ENCODE results near the gene ELP2.

The ELP2 gene

DNA sequence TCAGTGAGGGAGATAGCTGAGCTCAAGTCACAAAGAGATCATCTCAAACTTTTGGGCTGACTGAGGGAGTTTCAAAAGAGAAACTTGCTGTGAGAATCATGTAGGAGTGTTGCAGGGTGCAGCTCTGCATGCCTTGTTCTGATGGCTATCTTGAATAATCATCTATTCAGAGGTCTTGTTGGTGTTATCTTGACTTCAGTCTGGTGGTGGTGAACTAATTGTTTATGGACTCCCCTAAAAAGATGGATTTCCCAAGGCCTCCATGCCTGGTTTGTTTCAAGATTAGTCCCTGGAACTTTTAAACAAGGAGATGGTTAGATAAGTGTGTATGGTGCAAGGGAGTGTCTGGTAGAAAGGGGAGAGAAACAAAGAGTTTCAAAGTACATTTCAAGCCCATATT lies 30.4 kb upstream of the ELP2 start:
- H3K4me3 ChIP-seq (ENCODE audit: low read depth, low read length) = no peak overlapping the region
- no peaks in the 10 kb centered on the region for H3K4me1 ChIP-seq (ENCODE audit: control insufficient read depth, insufficient read depth, low read length)
- no peaks in the 10 kb centered on the region for H3K9me3 ChIP-seq (ENCODE audit: control insufficient read depth, insufficient read depth, low read depth, low read length)
- TF ChIP-seq ZNF311 (tag by site-specific recombination; IDR thresholded peaks at IDR 0.05; ENCODE audit: borderline replicate concordance) (no peak), ZNF621 (tag by site-specific recombination; IDR thresholded peaks at IDR 0.05) (no peak), KLF10 (tag by site-specific recombination; IDR thresholded peaks at IDR 0.05) (no peak), HIC1 (tag by site-specific recombination; IDR thresholded peaks at IDR 0.05) (no peak), ZNF404 (tag by site-specific recombination; IDR thresholded peaks at IDR 0.05) (no peak), ZNF473 (tag by site-specific recombination; IDR thresholded peaks at IDR 0.05) (no peak)
- TF ChIP-seq, protein P1, sequence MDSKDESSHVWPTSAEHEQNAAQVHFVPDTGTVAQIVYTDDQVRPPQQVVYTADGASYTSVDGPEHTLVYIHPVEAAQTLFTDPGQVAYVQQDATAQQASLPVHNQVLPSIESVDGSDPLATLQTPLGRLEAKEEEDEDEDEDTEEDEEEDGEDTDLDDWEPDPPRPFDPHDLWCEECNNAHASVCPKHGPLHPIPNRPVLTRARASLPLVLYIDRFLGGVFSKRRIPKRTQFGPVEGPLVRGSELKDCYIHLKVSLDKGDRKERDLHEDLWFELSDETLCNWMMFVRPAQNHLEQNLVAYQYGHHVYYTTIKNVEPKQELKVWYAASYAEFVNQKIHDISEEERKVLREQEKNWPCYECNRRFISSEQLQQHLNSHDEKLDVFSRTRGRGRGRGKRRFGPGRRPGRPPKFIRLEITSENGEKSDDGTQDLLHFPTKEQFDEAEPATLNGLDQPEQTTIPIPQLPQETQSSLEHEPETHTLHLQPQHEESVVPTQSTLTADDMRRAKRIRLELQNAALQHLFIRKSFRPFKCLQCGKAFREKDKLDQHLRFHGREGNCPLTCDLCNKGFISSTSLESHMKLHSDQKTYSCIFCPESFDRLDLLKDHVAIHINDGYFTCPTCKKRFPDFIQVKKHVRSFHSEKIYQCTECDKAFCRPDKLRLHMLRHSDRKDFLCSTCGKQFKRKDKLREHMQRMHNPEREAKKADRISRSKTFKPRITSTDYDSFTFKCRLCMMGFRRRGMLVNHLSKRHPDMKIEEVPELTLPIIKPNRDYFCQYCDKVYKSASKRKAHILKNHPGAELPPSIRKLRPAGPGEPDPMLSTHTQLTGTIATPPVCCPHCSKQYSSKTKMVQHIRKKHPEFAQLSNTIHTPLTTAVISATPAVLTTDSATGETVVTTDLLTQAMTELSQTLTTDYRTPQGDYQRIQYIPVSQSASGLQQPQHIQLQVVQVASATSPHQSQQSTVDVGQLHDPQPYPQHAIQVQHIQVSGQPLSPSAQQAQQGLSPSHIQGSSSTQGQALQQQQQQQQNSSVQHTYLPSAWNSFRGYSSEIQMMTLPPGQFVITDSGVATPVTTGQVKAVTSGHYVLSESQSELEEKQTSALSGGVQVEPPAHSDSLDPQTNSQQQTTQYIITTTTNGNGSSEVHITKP (tag by site-specific recombination; IDR thresholded peaks at IDR 0.05) = 0 out of 2 replicates have a peak, but pooled peaks have one; percentile 23
- ChIA-PET CTCF (interaction anchor here (0.6 to 7.5 kb wide), 3 partner anchors 82 to 343 kb away, joined by 3 to 181 read pairs (median 8); no protein-coding TSS in a partner anchor), POLR2A (interaction anchor here (0.8 kb wide), 1 partner anchor 194 kb away, joined by 7 read pairs; no protein-coding TSS in a partner anchor)
- H3K27ac ChIP-seq (ENCODE audit: extremely low read depth, low read depth, low read length) = no peak overlapping the region
- no peaks in the 10 kb centered on the region for H3K36me3 ChIP-seq (ENCODE audit: control insufficient read depth in 2 of 2, insufficient read depth in 1 of 2, low read length in 2 of 2)

- ChIA-PET CTCF (interaction anchor here (0.9 to 1.1 kb wide), 2 partner anchors 84 to 183 kb away, joined by 3 to 6 read pairs; no protein-coding TSS in a partner anchor), POLR2A (no interaction called here)
These were observed 27.8 kb upstream of the ELP2 start for GRCh38 chr18:36101943-36102342.

GRCh38 chr18:36104749-36105148 lies 24.9 kb upstream of the ELP2 start:
- Histone ChIP-seq H3K4me1 (ENCODE audit: control insufficient read depth, insufficient read depth, low read length) (no peaks in the 10 kb centered on the region), H3K4me3 (ENCODE audit: low read depth, low read length) (no peak overlapping the region), H3K27ac (ENCODE audit: extremely low read depth, low read depth, low read length) (no peak overlapping the region), H3K9me3 (ENCODE audit: control insufficient read depth, insufficient read depth, low read depth, low read length) (no peaks in the 10 kb centered on the region), H3K36me3 (ENCODE audit: control insufficient read depth in 2 of 2, insufficient read depth in 1 of 2, low read length in 2 of 2) (peaks cover 0 to 18% of the 10 kb centered on the region in 2 experiments; a peak in 1 of 3 replicates)
- TF ChIP-seq ZBTB21 (tag by site-specific recombination; IDR thresholded peaks at IDR 0.05) (no peak), ZNF366 (tag by site-specific recombination; conservative IDR thresholded peaks at IDR 0.05) (no peak), ZNF623 (tag by site-specific recombination; IDR thresholded peaks at IDR 0.05) (no peak), ZNF449 (tag by site-specific recombination; IDR thresholded peaks at IDR 0.05) (no peak)
- TF ChIP-seq, protein P2, sequence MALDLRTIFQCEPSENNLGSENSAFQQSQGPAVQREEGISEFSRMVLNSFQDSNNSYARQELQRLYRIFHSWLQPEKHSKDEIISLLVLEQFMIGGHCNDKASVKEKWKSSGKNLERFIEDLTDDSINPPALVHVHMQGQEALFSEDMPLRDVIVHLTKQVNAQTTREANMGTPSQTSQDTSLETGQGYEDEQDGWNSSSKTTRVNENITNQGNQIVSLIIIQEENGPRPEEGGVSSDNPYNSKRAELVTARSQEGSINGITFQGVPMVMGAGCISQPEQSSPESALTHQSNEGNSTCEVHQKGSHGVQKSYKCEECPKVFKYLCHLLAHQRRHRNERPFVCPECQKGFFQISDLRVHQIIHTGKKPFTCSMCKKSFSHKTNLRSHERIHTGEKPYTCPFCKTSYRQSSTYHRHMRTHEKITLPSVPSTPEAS (tag by site-specific recombination; IDR thresholded peaks at IDR 0.05) = no peak
- ChIA-PET POLR2A (no interaction called here), CTCF (interaction anchor here (1.3 kb wide), 1 partner anchor 9 kb away, joined by 3 read pairs; no protein-coding TSS in a partner anchor)

More at GRCh38 chr18:36101943-36102342, 27.8 kb upstream of the ELP2 start:
- H3K27ac ChIP-seq (ENCODE audit: extremely low read depth, low read depth, low read length) = no peak overlapping the region
- TF ChIP-seq SETDB1 (IDR thresholded peaks at IDR 0.05; ENCODE audit: insufficient read length, low read length) = peak; percentile 87
- peak; percentile 68; the same call in 1 of the 2 replicates for TF ChIP-seq TRIM28 (IDR thresholded peaks at IDR 0.05; ENCODE audit: borderline replicate concordance, low read length)
- TF ChIP-seq ZNF580 (tag by site-specific recombination; IDR thresholded peaks at IDR 0.05) = no peak
- no peak overlapping the region for H3K4me3 ChIP-seq (ENCODE audit: low read depth, low read length)
- H3K36me3 ChIP-seq (ENCODE audit: control insufficient read depth in 2 of 2, insufficient read depth in 1 of 2, low read length in 2 of 2) = no peaks in the 10 kb centered on the region
- no peaks in the 10 kb centered on the region for H3K4me1 ChIP-seq (ENCODE audit: control insufficient read depth, insufficient read depth, low read length)
- H3K9me3 ChIP-seq (ENCODE audit: control insufficient read depth, insufficient read depth, low read depth, low read length) = no peaks in the 10 kb centered on the region
